ENCODE results near the gene MCM9. TPM values are rescaled to one million over a fixed set of nuclear protein-coding genes. Genes with fewer than 3 reads are reported as not detected.

The MCM9 gene
- 17.3 and 29.0 TPM in 2 replicates for total RNA-seq (ENCODE audit: low replicate concordance)

DNA sequence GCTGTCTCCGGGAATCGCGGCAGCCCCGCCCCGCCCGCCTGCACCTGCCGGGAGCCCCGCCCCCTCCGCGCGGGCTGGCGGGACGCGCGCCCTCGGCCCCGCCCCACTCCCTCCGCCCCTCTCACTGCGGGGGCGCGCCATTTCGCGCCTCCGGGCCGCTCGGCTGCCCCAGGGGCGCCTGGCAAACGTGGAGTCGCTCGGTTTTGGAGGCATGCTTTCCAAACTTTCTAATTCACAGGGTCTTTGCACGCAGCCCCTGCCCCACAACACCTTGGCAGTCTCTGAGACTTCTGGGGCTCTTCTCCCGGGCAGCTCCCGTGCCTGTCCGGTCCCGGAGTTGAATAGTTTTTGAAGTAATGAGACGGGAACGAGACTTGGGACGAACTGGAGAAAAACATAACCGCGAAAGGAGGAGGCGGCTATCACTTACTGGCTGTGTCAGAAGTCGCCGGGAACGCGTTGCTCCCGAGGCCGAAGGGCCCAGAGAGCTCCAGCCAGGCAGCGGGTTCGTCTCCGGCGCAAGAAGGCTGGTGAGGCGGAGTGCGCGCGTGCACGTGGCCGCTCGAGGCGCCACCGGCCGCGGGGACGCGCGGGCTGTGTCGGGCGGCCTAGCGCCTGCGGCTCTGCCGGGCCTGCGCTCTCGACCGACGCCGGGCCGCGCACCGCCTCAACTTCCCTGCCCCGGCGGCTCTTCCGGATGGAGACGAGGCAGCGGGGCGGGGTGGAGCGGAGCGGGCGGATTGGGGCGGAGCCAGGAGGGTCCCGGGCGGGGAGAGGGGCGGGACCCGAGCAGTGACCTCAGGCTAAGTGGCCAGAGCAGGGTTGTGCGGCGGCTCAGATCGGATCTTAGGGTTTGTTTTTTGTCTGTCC lies at the start of gene MCM9:
Gene MCM9, minus strand, starts transcription at position 699 of the 870 bp plus-strand sequence. CDS start 3,436 bp downstream, outside the sequence.
- peak within 1 kb of the TSS; percentile 64 for H3K9ac ChIP-seq
- peak within 1 kb of the TSS; percentile 83 for H3K4me2 ChIP-seq
- H4K20me1 ChIP-seq (ENCODE audit: low read depth), result peaks cover 3% of the 10 kb centered on the region
- H3K4me1 ChIP-seq, result peaks cover 7% of the 10 kb centered on the region
- H3K36me3 Mint-ChIP-seq, result peaks cover 32% of the 10 kb centered on the region
- H2AFZ ChIP-seq (replicated peaks), result peak within 1 kb of the TSS; percentile 99
- peaks cover 19% of the 10 kb centered on the region for H3K9me3 Mint-ChIP-seq
- H3K9me3 ChIP-seq (ENCODE audit: low read depth), result no peaks in the 10 kb centered on the region
- peaks cover 11% of the 10 kb centered on the region for H3F3A ChIP-seq (ENCODE audit: low read depth)
- no peaks in the 10 kb centered on the region for H3K27me3 ChIP-seq
- peak within 1 kb of the TSS; percentile 92 for H3K4me3 Mint-ChIP-seq
- TF ChIP-seq CTCF (IDR thresholded peaks at IDR 0.05) (no peak), EZH2 (IDR thresholded peaks at IDR 0.05) (no peak), EZH2phosphoT487 (IDR thresholded peaks at IDR 0.05) (no peak)
- H3K79me2 ChIP-seq (ENCODE audit: low read depth), result peaks cover 40% of the 10 kb centered on the region
- H3K4me1 Mint-ChIP-seq, result peaks cover 18% of the 10 kb centered on the region
- peak within 1 kb of the TSS; percentile 86 for H3K4me3 ChIP-seq
- DNase-seq (ENCODE audit: low spot score), result peak; percentile 97
- H3K27ac Mint-ChIP-seq, result peak within 1 kb of the TSS; percentile 92
- no peaks in the 10 kb centered on the region for H3K36me3 ChIP-seq
- peak within 1 kb of the TSS; percentile 94 for H3K27ac ChIP-seq
- H3K27me3 Mint-ChIP-seq (ENCODE audit: insufficient read depth, low read depth), result peaks cover 4% of the 10 kb centered on the region

- H3K9me3 ChIP-seq (ENCODE audit: low read depth), result no peaks in the 10 kb centered on the region
- TF ChIP-seq CTCF (IDR thresholded peaks at IDR 0.05) (no peak), EZH2 (IDR thresholded peaks at IDR 0.05) (no peak), EZH2phosphoT487 (IDR thresholded peaks at IDR 0.05) (no peak)
- H3K4me3 ChIP-seq, result no peak overlapping the region
- no peak overlapping the region for H3K9ac ChIP-seq
- no peak overlapping the region for H3K4me2 ChIP-seq
- DNase-seq (ENCODE audit: low spot score), result no peak
- H4K20me1 ChIP-seq (ENCODE audit: low read depth), result no peaks in the 10 kb centered on the region
- no peaks in the 10 kb centered on the region for H3K4me1 ChIP-seq
- Mint-ChIP-seq H3K4me1 (no peaks in the 10 kb centered on the region), H3K27ac (no peak overlapping the region), H3K9me3 (no peaks in the 10 kb centered on the region), H3K4me3 (no peak overlapping the region), H3K27me3 (ENCODE audit: insufficient read depth, low read depth) (no peaks in the 10 kb centered on the region), H3K36me3 (peaks cover 2% of the 10 kb centered on the region)
- no peak overlapping the region for H2AFZ ChIP-seq (replicated peaks)
- H3K27ac ChIP-seq, result no peak overlapping the region
- no peaks in the 10 kb centered on the region for H3K36me3 ChIP-seq
- H3K27me3 ChIP-seq, result no peaks in the 10 kb centered on the region
- H3F3A ChIP-seq (ENCODE audit: low read depth), result no peaks in the 10 kb centered on the region
- H3K79me2 ChIP-seq (ENCODE audit: low read depth), result no peaks in the 10 kb centered on the region
Observed at GRCh38 chr6:118984342-118984741, 49.4 kb upstream of the MCM9 start.

DNA sequence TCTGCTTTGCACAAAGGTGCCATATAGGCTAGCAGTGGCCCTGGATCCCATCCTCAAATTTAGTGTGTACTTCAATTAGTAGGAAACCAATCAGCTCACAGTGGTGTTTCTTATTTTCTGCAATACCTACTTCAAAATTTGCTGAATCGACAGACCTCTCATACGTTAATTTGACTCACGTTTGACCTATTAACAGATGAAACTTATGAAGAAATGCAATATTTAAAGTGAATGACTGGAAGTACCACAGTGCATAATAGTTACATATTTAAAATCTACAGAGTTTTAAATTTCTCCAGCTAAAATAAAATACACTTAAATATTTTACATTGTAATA lies 47.6 kb upstream of the MCM9 start:
- Mint-ChIP-seq H3K4me1 (no peaks in the 10 kb centered on the region), H3K27me3 (ENCODE audit: insufficient read depth, low read depth) (no peaks in the 10 kb centered on the region), H3K4me3 (no peak overlapping the region), H3K27ac (no peak overlapping the region), H3K9me3 (no peaks in the 10 kb centered on the region), H3K36me3 (peaks cover 5% of the 10 kb centered on the region)
- H4K20me1 ChIP-seq (ENCODE audit: low read depth), result no peaks in the 10 kb centered on the region
- H3F3A ChIP-seq (ENCODE audit: low read depth), result no peaks in the 10 kb centered on the region
- no peak overlapping the region for H3K27ac ChIP-seq
- no peak for DNase-seq (ENCODE audit: low spot score)
- H2AFZ ChIP-seq (replicated peaks), result no peak overlapping the region
- H3K4me2 ChIP-seq, result no peak overlapping the region
- no peaks in the 10 kb centered on the region for H3K79me2 ChIP-seq (ENCODE audit: low read depth)
- H3K36me3 ChIP-seq, result no peaks in the 10 kb centered on the region
- no peak overlapping the region for H3K9ac ChIP-seq
- H3K4me1 ChIP-seq, result no peaks in the 10 kb centered on the region
- H3K4me3 ChIP-seq, result no peak overlapping the region
- no peaks in the 10 kb centered on the region for H3K9me3 ChIP-seq (ENCODE audit: low read depth)
- H3K27me3 ChIP-seq, result no peaks in the 10 kb centered on the region
- TF ChIP-seq EZH2 (IDR thresholded peaks at IDR 0.05), result no peak
- no peak for TF ChIP-seq EZH2phosphoT487 (IDR thresholded peaks at IDR 0.05)
- TF ChIP-seq CTCF (IDR thresholded peaks at IDR 0.05), result no peak
